Thyroid gland (tissue), 4 donors: ENCODE measurements around the gene L3MBTL4.
"Not testable (repeated sequence)": the region's sequence is repeated elsewhere in the genome, so short reads cannot be mapped to it uniquely, and the experiment has no call there.

ENCODE experiments used
- POLR2A ChIP-seq, 2 donors: fragments of 450-650 bp; IDR thresholded peaks; one replicate each; pipeline ENCODE4 v1.6.1; 2017; ENCODE audit warnings: antibody characterized with exemption in 2 of 2, mild to moderate bottlenecking in 2 of 2, moderate library complexity in 1 of 2
- TF ChIP-seq, protein P1 (sequence below), 6 experiments: fragments of 200-600 bp in 3 of 6; fragments of 450-650 bp in 3 of 6; sonication (generic) in 3 of 6; IDR thresholded peaks; one replicate each; pipeline ENCODE4 v1.5.1; 2016 to 2019; ENCODE audit warnings: antibody characterized with exemption in 6 of 6, mild to moderate bottlenecking in 2 of 6, inconsistent platforms in 1 of 6, moderate library complexity in 1 of 6

DNA sequence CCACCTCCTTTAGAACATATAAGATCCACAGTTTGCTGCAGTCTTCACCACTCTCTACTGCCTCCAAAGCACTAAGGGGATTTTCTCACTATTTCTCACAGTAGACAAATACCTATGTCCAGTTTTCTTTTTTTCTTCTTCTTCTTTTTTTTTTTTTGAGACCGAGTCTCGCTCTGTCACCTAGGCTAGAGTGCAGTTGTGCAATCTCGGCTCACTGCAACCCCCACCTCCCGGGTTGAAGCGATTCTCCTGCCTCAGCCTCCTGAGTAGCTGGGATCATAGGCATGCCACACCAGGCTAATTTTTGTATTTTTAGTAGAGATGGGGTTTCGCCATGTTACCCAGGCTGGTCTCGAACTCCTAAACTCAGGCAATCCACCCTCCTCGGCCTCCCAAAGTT, 6.2 kb downstream of the L3MBTL4 start:
- TF ChIP-seq, protein P1, sequence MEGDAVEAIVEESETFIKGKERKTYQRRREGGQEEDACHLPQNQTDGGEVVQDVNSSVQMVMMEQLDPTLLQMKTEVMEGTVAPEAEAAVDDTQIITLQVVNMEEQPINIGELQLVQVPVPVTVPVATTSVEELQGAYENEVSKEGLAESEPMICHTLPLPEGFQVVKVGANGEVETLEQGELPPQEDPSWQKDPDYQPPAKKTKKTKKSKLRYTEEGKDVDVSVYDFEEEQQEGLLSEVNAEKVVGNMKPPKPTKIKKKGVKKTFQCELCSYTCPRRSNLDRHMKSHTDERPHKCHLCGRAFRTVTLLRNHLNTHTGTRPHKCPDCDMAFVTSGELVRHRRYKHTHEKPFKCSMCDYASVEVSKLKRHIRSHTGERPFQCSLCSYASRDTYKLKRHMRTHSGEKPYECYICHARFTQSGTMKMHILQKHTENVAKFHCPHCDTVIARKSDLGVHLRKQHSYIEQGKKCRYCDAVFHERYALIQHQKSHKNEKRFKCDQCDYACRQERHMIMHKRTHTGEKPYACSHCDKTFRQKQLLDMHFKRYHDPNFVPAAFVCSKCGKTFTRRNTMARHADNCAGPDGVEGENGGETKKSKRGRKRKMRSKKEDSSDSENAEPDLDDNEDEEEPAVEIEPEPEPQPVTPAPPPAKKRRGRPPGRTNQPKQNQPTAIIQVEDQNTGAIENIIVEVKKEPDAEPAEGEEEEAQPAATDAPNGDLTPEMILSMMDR (IDR thresholded peaks at IDR 0.05): not testable (repeated sequence)
- TF ChIP-seq POLR2A (IDR thresholded peaks at IDR 0.05): not testable (repeated sequence)
